MM.1S (cell line): Measurements from ENCODE around the gene PSMB11.

ENCODE experiments used
- DNase-seq: peaks from one replicate; pipeline ENCODE4 v3.0.0-alpha.2; 2015
- H2AFZ ChIP-seq: fragments of 300-600 bp; sonication (generic); 2 replicates; pipeline ENCODE4 v1.6.0; 2016; ENCODE audit warnings: antibody characterized with exemption, low read length
- H3F3A ChIP-seq: fragments of 300-600 bp; sonication (generic); 2 replicates; pipeline ENCODE4 v1.6.1; 2016; ENCODE audit warnings: mild to moderate bottlenecking, antibody characterized with exemption, low read length, moderate library complexity, mixed read lengths; ENCODE audit not compliant: insufficient read depth
- H3K27ac ChIP-seq: fragments of 300-600 bp; sonication (generic); 2 replicates; pipeline ENCODE4 v1.5.1; 2016; ENCODE audit warnings: mild to moderate bottlenecking, low read length
- H3K27me3 ChIP-seq: fragments of 300-600 bp; sonication (generic); replicated peaks from 2 replicates; pipeline ENCODE4 v1.6.0; 2016; ENCODE audit warnings: low read length; ENCODE audit not compliant: insufficient read depth
- H3K36me3 ChIP-seq: fragments of 300-600 bp; sonication (generic); replicated peaks from 2 replicates; pipeline ENCODE4 v1.6.1; 2016; ENCODE audit warnings: mild to moderate bottlenecking, low read length, mixed read lengths; ENCODE audit not compliant: insufficient read depth
- H3K4me1 ChIP-seq: fragments of 300-600 bp; sonication (generic); 2 replicates; pipeline ENCODE4 v1.6.1; 2016; ENCODE audit warnings: low read length, mixed read lengths
- H3K4me2 ChIP-seq: fragments of 300-600 bp; sonication (generic); 2 replicates; pipeline ENCODE4 v1.6.0; 2016; ENCODE audit warnings: low read depth, low read length
- H3K4me3 ChIP-seq: fragments of 300-600 bp; sonication (generic); 2 replicates; pipeline ENCODE4 v1.5.1; 2016; ENCODE audit warnings: low read length, mixed read lengths
- H3K79me2 ChIP-seq: fragments of 300-600 bp; sonication (generic); 2 replicates; pipeline ENCODE4 v1.6.1; 2016; ENCODE audit warnings: mixed run types, low read length, mixed read lengths
- H3K9ac ChIP-seq: fragments of 300-600 bp; sonication (generic); 2 replicates; pipeline ENCODE4 v1.6.1; 2016; ENCODE audit warnings: low read length, mixed read lengths
- H3K9me2 ChIP-seq: fragments of 300-600 bp; sonication (generic); replicated peaks from 2 replicates; pipeline ENCODE4 v1.6.1; 2016; ENCODE audit warnings: mild to moderate bottlenecking, low read length, mixed read lengths; ENCODE audit not compliant: insufficient read depth
- H3K9me3 ChIP-seq: fragments of 300-600 bp; sonication (generic); replicated peaks from 2 replicates; pipeline ENCODE4 v1.6.1; 2016; ENCODE audit warnings: mild to moderate bottlenecking, low read length, mixed read lengths; ENCODE audit not compliant: insufficient read depth
- H4K20me1 ChIP-seq: fragments of 300-600 bp; sonication (generic); 2 replicates; pipeline ENCODE4 v1.6.1; 2016; ENCODE audit warnings: mild to moderate bottlenecking, low read length, moderate library complexity, mixed read lengths; ENCODE audit not compliant: insufficient read depth
- EZH2 ChIP-seq: fragments of 300-600 bp; sonication (generic); optimal IDR thresholded peaks from 2 replicates; pipeline ENCODE3; 2017; ENCODE audit warnings: low read depth, mild to moderate bottlenecking, antibody characterized with exemption, low read length, mixed read lengths
- EZH2phosphoT487 ChIP-seq: fragments of 300-600 bp; sonication (generic); IDR thresholded peaks from 2 replicates; pipeline ENCODE4 v1.6.1; 2018; ENCODE audit warnings: antibody characterized with exemption, low read length
- TF ChIP-seq, protein P1 (sequence below): fragments of 300-600 bp; sonication (generic); IDR thresholded peaks from 2 replicates; pipeline ENCODE4 v1.5.1; 2016; ENCODE audit warnings: antibody characterized with exemption, low read length, mixed read lengths

PSMB11 gene

DNA sequence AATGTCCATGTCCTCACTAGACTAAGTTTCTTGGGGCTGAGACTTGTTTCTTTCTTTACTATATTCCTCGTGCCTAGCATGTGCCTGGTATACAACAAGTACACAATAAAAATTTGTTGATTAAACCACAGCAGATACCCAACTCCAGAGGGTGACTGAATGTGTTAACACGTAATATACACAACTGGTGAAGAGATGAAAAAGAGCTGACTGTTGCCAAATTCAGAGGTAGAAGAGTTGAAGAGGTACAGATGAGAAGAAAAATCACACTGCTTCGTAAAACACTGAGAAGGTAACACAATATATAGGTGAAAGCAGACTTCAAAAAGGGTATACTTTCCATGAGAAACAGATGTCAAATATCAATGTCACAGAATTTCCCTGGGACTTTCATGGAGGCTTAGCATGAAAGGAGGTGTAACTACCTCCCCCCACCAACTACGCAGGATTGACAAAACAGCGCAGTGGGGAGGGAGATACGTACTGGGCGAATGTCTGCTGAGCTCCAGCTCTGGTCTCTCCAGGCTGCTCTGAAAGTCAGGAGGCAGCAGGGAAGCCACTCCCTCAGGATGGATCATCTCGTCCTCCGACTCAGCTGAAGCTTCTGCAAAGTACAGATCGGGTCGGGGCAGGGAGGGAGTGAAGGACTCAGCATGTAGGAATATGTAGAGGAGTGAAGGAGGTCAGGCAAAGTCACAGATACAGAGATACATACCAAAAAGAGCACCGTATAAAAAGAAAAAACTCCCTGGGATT is 47.7 kb downstream of the PSMB11 start:
- Histone ChIP-seq H4K20me1 (no peaks in the 10 kb centered on the region), H3K27me3 (no peaks in the 10 kb centered on the region), H3F3A (no peaks in the 10 kb centered on the region), H3K9me2 (no peaks in the 10 kb centered on the region), H3K9me3 (no peaks in the 10 kb centered on the region), H3K27ac (no peak overlapping the region), H3K4me1 (no peaks in the 10 kb centered on the region), H2AFZ (no peak overlapping the region), H3K4me3 (no peak overlapping the region), H3K9ac (no peak overlapping the region), H3K79me2 (peaks cover 35% of the 10 kb centered on the region), H3K36me3 (no peaks in the 10 kb centered on the region; the same call in 1 of the 2 replicates), H3K4me2 (no peak overlapping the region)
- no peak for DNase-seq
- no peak for TF ChIP-seq EZH2phosphoT487
- TF ChIP-seq, protein P1, sequence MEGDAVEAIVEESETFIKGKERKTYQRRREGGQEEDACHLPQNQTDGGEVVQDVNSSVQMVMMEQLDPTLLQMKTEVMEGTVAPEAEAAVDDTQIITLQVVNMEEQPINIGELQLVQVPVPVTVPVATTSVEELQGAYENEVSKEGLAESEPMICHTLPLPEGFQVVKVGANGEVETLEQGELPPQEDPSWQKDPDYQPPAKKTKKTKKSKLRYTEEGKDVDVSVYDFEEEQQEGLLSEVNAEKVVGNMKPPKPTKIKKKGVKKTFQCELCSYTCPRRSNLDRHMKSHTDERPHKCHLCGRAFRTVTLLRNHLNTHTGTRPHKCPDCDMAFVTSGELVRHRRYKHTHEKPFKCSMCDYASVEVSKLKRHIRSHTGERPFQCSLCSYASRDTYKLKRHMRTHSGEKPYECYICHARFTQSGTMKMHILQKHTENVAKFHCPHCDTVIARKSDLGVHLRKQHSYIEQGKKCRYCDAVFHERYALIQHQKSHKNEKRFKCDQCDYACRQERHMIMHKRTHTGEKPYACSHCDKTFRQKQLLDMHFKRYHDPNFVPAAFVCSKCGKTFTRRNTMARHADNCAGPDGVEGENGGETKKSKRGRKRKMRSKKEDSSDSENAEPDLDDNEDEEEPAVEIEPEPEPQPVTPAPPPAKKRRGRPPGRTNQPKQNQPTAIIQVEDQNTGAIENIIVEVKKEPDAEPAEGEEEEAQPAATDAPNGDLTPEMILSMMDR = no peak
- no peak for TF ChIP-seq EZH2

DNA sequence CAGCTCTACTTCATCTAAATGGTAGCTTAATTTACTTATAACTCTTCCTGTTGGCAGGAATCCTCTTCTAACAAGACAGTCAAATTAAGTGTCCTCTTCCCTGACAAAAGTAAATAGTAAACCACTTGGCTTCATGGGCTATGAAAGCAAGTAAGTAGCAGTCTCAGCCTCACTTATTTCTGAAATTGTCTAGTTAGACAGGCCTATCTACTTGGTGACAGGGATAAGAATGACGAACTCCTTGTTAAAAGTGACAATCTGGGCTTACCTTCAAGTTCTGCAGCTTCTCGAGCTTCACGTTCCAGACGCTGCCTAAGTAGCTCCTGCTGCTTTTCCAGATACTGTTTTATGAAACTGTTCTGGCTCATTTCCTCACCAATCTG is 48.2 kb downstream of the PSMB11 start:
- H3K79me2 ChIP-seq = peaks cover 35% of the 10 kb centered on the region
- H3K27me3 ChIP-seq = no peaks in the 10 kb centered on the region
- no peak overlapping the region for H3K27ac ChIP-seq
- no peaks in the 10 kb centered on the region for H3K4me1 ChIP-seq
- H3K4me3 ChIP-seq = no peak overlapping the region
- H3K36me3 ChIP-seq = no peaks in the 10 kb centered on the region; the same call in 1 of the 2 replicates
- DNase-seq = no peak
- H3K9ac ChIP-seq = no peak overlapping the region
- H3K4me2 ChIP-seq = no peak overlapping the region
- no peaks in the 10 kb centered on the region for H3K9me3 ChIP-seq
- H3K9me2 ChIP-seq = no peaks in the 10 kb centered on the region
- H3F3A ChIP-seq = no peaks in the 10 kb centered on the region
- no peak overlapping the region for H2AFZ ChIP-seq
- TF ChIP-seq EZH2phosphoT487 (no peak), EZH2 (no peak)
- TF ChIP-seq, protein P1 = no peak
- H4K20me1 ChIP-seq = no peaks in the 10 kb centered on the region

DNA sequence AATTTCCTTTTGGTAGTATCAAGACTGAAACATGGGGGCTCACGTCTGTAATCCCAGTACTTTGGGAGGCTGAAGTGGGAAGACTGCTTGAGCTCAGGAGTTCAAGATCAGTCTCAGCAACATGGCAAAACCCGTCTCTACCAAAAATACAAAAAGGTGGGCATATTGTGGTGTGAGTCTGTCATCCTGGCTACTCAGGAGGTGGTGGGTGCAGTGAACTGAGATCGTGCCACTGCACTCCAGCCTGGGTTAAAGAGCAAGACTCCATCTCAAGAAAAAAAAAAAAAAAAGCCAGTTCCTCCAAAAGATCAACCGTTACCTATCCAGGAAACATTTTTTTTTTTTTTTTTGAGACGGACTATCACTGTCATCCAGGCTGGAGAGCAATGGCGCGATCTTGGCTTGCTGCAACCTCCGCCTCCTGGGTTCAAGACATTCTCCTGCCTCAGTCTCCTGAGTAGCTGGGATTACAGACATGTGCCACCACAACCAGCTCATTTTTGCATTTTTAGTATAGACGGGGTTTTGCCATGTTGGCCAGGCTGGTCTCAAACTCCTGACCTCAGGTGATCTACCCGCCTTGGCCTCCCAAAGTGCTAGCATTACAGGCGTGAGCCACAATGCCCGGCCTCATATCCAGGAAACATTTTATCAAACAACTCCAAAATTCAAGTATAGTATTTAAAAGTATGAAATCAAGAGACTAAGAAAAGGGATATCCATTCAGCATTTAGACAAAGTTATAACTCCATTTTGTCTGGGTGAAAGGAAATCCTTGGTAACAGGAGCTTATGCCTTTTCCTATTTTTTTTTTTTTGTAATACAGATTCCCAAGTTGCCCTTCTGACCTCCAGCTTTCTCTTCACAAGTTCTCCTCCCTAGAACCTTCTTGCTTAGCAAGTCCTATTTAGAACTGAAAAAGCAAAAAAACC is 49.5 kb downstream of the PSMB11 start:
- Histone ChIP-seq H3F3A (no peaks in the 10 kb centered on the region), H3K9me3 (no peaks in the 10 kb centered on the region), H3K36me3 (no peaks in the 10 kb centered on the region; the same call in 1 of the 2 replicates), H3K79me2 (peaks cover 41% of the 10 kb centered on the region), H3K4me3 (no peak overlapping the region), H4K20me1 (no peaks in the 10 kb centered on the region), H3K27me3 (no peaks in the 10 kb centered on the region), H3K4me1 (no peaks in the 10 kb centered on the region), H3K9ac (no peak overlapping the region), H3K27ac (no peak overlapping the region), H3K4me2 (no peak overlapping the region), H2AFZ (no peak overlapping the region), H3K9me2 (no peaks in the 10 kb centered on the region)
- TF ChIP-seq, protein P1 = no peak
- TF ChIP-seq EZH2 (no peak), EZH2phosphoT487 (no peak)
- no peak for DNase-seq
